Measurements from ENCODE around the gene CUL9. TPM values are rescaled to one million over a fixed set of nuclear protein-coding genes. Genes with fewer than 3 reads are reported as not detected.

Gene CUL9
- total RNA-seq, 1 donor = 47.7 TPM

GRCh38 chr6:43268782-43269272 lies 86.8 kb downstream of the CUL9 start:
- no peak for DNase-seq (ENCODE audit: low read depth in 2 of 3, low spot score in 2 of 3)

- DNase-seq (ENCODE audit: low read depth in 2 of 3, low spot score in 2 of 3) = peak in 2 of 3 donors; percentile 27 to 31
Observed at GRCh38 chr6:43269273-43270007, 87.4 kb downstream of the CUL9 start.

GRCh38 chr6:43271103-43271815 lies 89.3 kb downstream of the CUL9 start:
- DNase-seq (ENCODE audit: low read depth in 2 of 3, low spot score in 2 of 3) = no peak

GRCh38 chr6:43271944-43272343 lies 89.9 kb downstream of the CUL9 start:
- no peak for DNase-seq (ENCODE audit: low read depth in 2 of 3, low spot score in 2 of 3)

GRCh38 chr6:43273707-43274106 lies 91.7 kb downstream of the CUL9 start:
- no peak for DNase-seq (ENCODE audit: low read depth in 2 of 3, low spot score in 2 of 3)

Other genes starting within 250 kb of the CUL9 start
- 1.1 TPM for gene GNMT, start 221.4 kb upstream of the CUL9 start, total RNA-seq
- gene PEX6, start 203.0 kb upstream of the CUL9 start, total RNA-seq = 32.6 TPM
- gene PPP2R5D, start 197.6 kb upstream of the CUL9 start, total RNA-seq = 42.0 TPM
- gene MEA1, start 168.2 kb upstream of the CUL9 start, total RNA-seq = 31.0 TPM
- 173 TPM for gene KLHDC3, start 167.9 kb upstream of the CUL9 start, total RNA-seq
- gene RRP36, start 160.6 kb upstream of the CUL9 start, total RNA-seq = 22.6 TPM
- 26.4 TPM for gene CUL7, start 128.3 kb upstream of the CUL9 start, total RNA-seq
- gene MRPL2, start 122.8 kb upstream of the CUL9 start, total RNA-seq = 24.5 TPM
- gene KLC4, start 122.6 kb upstream of the CUL9 start, total RNA-seq = 33.7 TPM
- gene PTK7, start 105.9 kb upstream of the CUL9 start, total RNA-seq = 63.8 TPM
- 35.0 TPM for gene SRF, start 10.9 kb upstream of the CUL9 start, total RNA-seq
- 92.9 TPM for gene DNPH1, start 47.3 kb downstream of the CUL9 start, total RNA-seq
- gene TTBK1, start 61.3 kb downstream of the CUL9 start, total RNA-seq = under 0.01 TPM
- not detected for gene SLC22A7, start 116.1 kb downstream of the CUL9 start, total RNA-seq
- 0.27 TPM for gene CRIP3, start 126.6 kb downstream of the CUL9 start, total RNA-seq
- gene ZNF318, start 187.5 kb downstream of the CUL9 start, total RNA-seq = 6.7 TPM
- 25.9 TPM for gene ABCC10, start 245.3 kb downstream of the CUL9 start, total RNA-seq